ENCODE measurements around the gene FOSL2. TPM values are rescaled to one million over a fixed set of nuclear protein-coding genes. Genes with fewer than 3 reads are reported as not detected.

FOSL2 gene
- total RNA-seq, 1 experiment from 2014 or later, result 61.8 TPM

DNA sequence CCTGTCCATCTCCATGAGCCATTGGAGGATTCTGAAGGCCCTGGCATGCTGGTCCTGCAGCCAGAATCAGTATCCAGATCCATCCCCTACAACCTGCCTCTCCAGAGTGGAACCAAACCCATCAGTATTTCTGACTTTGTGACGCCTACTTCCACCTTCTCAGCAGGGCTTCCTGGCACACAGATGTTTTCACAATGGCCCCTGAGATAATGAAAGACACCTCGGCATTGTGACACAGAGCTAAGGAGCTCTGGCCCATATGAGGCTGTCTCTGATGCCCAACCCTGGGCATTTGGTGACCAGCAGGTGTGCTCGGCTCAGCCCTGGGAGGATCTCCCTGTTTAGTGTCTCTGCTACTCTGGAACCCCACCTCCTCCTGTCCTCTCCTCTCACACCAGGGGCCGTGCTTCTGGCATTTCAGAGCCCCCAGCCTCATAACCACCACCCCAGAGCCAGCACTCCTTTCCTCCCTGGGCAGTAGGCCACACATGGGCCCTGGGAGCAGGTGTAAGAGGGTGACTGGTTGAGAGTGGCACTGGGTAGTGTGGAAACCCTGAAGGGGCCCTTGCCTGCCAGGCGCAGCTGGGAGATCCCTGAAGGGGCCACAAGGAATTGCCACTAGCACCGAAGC, 38.2 kb downstream of the FOSL2 start:
- no peak for DNase-seq (ENCODE audit: low spot score)

DNA sequence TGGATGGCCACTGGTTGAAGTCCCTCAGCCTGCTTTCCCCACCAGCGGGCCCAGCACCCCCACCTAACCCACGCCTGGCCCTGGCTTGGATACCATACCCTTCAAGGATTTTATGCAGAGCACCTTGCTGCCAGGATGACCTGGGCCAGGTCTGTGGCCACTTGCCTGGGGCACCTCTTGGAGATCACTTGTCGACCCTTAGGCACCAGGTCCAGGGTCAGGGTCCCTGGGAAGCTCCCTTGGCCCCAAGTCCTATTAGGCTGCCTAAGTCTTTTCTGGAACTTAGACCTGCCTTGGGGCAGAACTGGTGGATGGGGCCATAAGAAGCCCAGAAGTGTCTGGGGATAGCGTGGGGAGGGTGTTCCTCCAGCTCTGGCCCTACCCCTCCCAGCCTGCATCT, 39.1 kb downstream of the FOSL2 start:
- DNase-seq (ENCODE audit: low spot score), result no peak

GRCh38 chr2:28432362-28432761, 39.7 kb downstream of the FOSL2 start:
- DNase-seq (ENCODE audit: low spot score), result no peak

DNA sequence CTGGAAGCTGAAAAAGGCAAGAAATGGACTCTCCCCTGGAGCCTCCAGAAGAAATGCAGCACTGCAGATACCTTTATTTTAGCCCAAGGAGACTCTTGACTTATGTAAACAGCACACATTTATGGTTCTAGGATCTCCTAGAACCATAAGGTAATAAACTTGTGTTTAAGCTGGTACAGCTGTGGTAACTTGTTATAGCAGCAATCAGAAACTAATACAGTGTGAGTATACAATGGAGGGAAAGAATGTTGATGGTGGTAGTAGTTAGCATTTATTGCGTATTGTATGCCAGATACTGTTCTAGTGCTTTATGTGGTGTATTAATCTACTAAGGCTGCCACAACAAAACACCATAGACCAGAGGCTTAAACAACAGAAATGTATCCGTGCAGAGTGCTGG, 40.6 kb downstream of the FOSL2 start:
- no peak for DNase-seq (ENCODE audit: low spot score)

GRCh38 chr2:28433935-28434599, 41.4 kb downstream of the FOSL2 start:
- DNase-seq (ENCODE audit: low spot score), result no peak

DNA sequence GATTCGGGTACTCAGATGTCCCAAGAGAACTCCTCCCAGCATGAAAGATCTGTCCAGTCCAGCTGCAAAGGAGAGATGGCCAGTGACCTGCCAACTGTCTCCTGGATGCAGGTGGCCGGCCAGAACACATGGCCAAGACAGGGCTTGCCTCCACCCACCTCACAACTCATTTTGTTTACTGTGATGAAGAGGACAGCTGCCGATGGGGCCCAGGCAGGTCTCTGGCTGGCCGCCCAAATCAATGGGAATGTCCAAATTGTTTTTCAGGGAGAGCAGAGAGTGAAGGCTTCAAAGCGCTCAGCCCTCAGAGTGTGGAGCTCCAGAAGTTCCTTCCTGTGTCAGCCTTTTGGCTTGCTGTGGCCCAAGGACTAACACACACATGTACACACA, 41.9 kb downstream of the FOSL2 start:
- DNase-seq (ENCODE audit: low spot score), result peak; percentile 17

- peak; percentile 19 for DNase-seq (ENCODE audit: low spot score)
Measured at GRCh38 chr2:28435241-28435640, 42.6 kb downstream of the FOSL2 start.

- DNase-seq (ENCODE audit: low spot score), result peak; percentile 76
Measured at GRCh38 chr2:28435814-28436351, 43.2 kb downstream of the FOSL2 start.

GRCh38 chr2:28436525-28437051, 43.9 kb downstream of the FOSL2 start:
- peak; percentile 86 for DNase-seq (ENCODE audit: low spot score)

DNA sequence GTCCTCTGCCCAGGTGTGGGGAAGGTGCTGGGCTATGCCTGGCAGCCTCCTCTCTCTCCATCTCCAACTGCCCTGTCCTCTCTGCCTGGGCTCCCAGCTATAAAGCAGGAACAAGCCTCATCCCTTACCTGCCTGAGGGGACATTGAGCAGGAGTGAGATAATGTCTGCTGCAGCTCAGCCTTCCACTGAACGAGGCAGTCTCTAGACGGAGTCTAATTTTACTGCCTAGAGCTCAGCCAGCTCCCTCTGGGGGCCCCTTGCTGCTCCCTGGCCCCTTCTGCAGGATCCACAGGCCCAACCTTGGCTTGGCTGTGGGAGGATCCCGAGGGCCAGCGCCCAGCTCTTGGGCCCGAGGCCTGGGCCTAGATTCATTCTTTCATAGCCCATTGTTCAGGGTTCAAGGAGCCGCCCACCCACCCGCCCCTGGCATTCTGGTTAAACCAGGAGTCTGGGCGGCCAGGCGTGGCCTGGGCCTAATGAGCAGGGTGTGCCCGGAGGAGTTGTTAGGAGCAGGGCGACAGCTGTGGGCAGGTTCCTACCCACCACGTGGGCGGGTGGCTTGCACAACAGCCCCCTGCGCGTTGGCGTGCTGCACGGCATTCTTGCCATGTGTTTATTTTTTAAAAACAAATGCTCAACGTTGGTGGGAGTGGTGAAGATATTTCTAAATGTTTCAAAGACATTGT, 44.6 kb downstream of the FOSL2 start:
- DNase-seq (ENCODE audit: low spot score), result peak; percentile 65

GRCh38 chr2:28437918-28438317, 45.3 kb downstream of the FOSL2 start:
- no peak for DNase-seq (ENCODE audit: low spot score)

- no peak for DNase-seq (ENCODE audit: low spot score)
Measured at GRCh38 chr2:28438532-28439063, 45.9 kb downstream of the FOSL2 start.

DNA sequence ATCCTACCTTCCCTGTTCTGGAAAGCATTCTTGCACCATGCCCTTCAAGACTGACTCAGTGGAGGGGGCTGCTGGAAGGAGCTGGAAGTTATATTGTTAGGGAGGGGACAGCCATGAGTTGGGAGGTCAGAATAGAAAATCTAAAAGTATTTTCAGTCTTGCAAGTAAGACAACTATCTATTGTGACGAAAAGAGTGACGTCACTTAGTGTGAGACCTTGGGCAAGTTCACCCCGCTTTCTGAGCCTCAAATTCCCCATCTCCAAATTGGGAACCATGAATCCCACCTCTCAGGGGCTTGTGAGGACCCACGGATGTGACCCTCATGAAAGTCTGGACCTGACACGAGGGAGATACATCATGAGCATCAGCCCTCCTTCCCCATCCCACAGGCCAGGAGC, 46.5 kb downstream of the FOSL2 start:
- DNase-seq (ENCODE audit: low spot score), result no peak

- DNase-seq (ENCODE audit: low spot score), result no peak
Measured at GRCh38 chr2:28439763-28440162, 47.1 kb downstream of the FOSL2 start.

DNA sequence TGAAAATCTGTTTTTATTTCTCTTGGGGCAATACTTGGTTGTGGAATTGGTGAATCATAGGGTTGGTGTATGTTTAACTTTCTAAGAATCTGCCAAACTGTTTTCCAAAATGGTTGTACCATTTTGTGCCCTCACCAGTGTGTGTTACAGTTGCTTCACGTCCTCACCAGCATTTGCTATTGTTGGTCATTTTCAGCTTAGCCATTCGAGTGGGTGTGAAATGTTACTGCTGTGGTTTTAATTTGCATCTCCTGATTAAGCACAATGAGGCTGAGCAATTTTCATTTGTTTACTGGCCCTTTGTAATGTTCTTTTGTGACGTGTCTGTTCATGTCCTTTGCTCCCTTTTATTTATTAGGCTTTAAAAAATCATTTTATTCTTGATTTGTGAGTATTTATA, 49.7 kb downstream of the FOSL2 start:
- DNase-seq (ENCODE audit: low spot score), result no peak

DNA sequence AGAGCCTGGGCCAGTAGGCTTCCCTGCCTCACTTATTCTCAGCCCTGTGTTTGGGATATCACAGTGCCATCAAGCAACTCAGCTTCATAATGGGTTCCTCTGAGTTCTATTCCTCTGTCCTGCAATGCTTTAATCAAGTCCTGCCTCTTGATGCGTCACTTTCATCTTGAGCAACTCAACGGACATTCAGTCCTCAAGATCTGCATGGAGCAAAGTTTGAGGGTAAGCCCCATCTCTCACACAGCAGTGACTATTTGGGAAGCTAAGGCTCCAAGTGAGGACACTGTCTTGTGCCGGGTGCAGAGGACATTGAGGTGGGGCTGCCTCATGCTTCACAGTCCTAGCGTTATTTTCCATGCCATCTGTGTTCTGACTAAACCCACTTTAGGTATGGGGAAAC, 52.3 kb downstream of the FOSL2 start:
- no peak for DNase-seq (ENCODE audit: low spot score)

DNA sequence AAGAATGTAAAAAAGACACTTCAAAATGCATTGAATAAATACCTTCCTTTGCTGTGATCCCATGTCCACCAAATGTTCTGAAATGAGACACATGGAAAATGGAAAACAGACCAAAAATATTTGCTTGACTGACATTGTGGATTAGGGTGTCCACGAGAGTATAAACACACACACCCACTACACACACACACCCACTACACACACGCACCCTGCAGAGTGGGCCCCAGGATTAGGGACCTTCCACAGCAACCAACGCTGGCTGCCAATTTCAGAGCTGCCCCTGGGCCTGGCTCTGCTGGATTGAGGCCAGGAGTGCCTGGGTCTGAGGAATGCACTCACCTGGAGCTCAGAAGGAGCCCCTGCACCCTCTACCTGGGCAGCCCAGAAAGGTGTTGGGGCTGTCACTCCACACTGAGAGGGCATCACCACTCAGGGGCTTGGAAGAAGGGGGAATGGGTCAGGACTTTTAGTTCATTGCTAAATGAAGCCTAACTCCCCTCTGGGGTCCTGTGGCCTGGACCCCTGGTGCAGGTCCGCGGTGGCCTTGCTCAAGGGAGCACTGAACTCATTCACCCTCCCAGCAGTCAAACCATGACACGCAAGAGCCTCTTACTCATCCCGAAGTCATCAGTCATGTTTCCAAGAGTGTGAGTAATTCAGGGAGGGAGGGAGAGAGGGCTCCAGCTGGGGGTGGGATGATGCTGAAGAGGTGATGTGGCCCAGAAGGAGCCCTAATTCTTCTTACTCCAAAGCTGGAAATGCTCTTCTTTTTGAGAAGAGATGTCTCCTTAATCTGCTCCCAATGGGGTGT, 53.0 kb downstream of the FOSL2 start:
- DNase-seq (ENCODE audit: low spot score), result no peak

- DNase-seq (ENCODE audit: low spot score), result no peak
Measured at GRCh38 chr2:28446531-28446930, 53.9 kb downstream of the FOSL2 start.

- DNase-seq (ENCODE audit: low spot score), result no peak
Measured at GRCh38 chr2:28447086-28447485, 54.4 kb downstream of the FOSL2 start.

GRCh38 chr2:28447943-28448792, 55.5 kb downstream of the FOSL2 start:
- DNase-seq (ENCODE audit: low spot score), result no peak

- no peak for DNase-seq (ENCODE audit: low spot score)
Measured at GRCh38 chr2:28448793-28449100, 56.1 kb downstream of the FOSL2 start.
